GM12801 (cell line): Measurements from ENCODE around the gene IFNA2.

Experiments used
- CTCF ChIP-seq: IDR thresholded peaks from one replicate; pipeline ENCODE4 v1.5.1; 2011; ENCODE audit warnings: control low read depth; ENCODE audit not compliant: insufficient read length; ENCODE audit errors: extremely low read depth

Gene IFNA2

GRCh38 chr9:21399956-21400355 is 14.8 kb upstream of the IFNA2 start:
- no peak for TF ChIP-seq CTCF

GRCh38 chr9:21398955-21399489 is 13.8 kb upstream of the IFNA2 start:
- no peak for TF ChIP-seq CTCF

GRCh38 chr9:21395778-21396717 is 10.8 kb upstream of the IFNA2 start:
- no peak for TF ChIP-seq CTCF

- TF ChIP-seq CTCF: no peak
Observed at GRCh38 chr9:21392270-21392669, 7.1 kb upstream of the IFNA2 start.

GRCh38 chr9:21383627-21384026 is 1.6 kb downstream of the IFNA2 start:
- TF ChIP-seq CTCF: no peak

GRCh38 chr9:21381448-21382339 is 3.5 kb downstream of the IFNA2 start:
- no peak for TF ChIP-seq CTCF

- no peak for TF ChIP-seq CTCF
Observed at GRCh38 chr9:21367957-21368356, 17.2 kb downstream of the IFNA2 start, which contains the start of gene IFNA13. Gene IFNA13, minus strand, starts transcription at chr9:21368057. Its CDS starts 47 bp downstream, at chr9:21368010.
